Trophoblast cell (in vitro differentiated cells and primary cell): ENCODE measurements around the gene KRT78.

Experiments used
- DNase-seq, 2 donors: peaks; one replicate each; pipeline ENCODE4 v3.0.0-alpha.2; 2016
- H2AFZ ChIP-seq: 2 replicates; pipeline ENCODE4 v1.6.1; 2013; ENCODE audit warnings: low read length, moderate library complexity, mild to moderate bottlenecking; ENCODE audit not compliant: insufficient read depth, poor library complexity
- H2AK5ac ChIP-seq: 2 replicates; pipeline ENCODE4 v1.6.1; 2013; ENCODE audit warnings: mild to moderate bottlenecking, low read length
- H2BK120ac ChIP-seq: 2 replicates; pipeline ENCODE4 v1.6.1; 2013; ENCODE audit warnings: low read length, mild to moderate bottlenecking, moderate library complexity; ENCODE audit not compliant: insufficient read depth, poor library complexity
- H2BK12ac ChIP-seq: 2 replicates; pipeline ENCODE4 v1.6.1; 2013; ENCODE audit warnings: mild to moderate bottlenecking, low read length, moderate library complexity
- H2BK5ac ChIP-seq: 2 replicates; pipeline ENCODE4 v1.6.1; 2013; ENCODE audit warnings: low read length, low read depth, moderate library complexity, mild to moderate bottlenecking; ENCODE audit not compliant: poor library complexity
- H3K14ac ChIP-seq: 2 replicates; pipeline ENCODE4 v1.6.1; 2013; ENCODE audit warnings: mild to moderate bottlenecking, low read length
- H3K18ac ChIP-seq: 2 replicates; pipeline ENCODE4 v1.6.1; 2013; ENCODE audit warnings: mild to moderate bottlenecking, low read length
- H3K23ac ChIP-seq: 2 replicates; pipeline ENCODE4 v1.6.1; 2013; ENCODE audit warnings: low read length
- H3K27ac ChIP-seq: 2 replicates; pipeline ENCODE4 v1.5.1; 2013; ENCODE audit warnings: low read depth, mild to moderate bottlenecking, inconsistent platforms, low read length, moderate library complexity
- H3K27me3 ChIP-seq: 2 replicates; pipeline ENCODE4 v1.6.1; 2013; ENCODE audit warnings: inconsistent platforms, mild to moderate bottlenecking, low read length, moderate library complexity; ENCODE audit not compliant: insufficient read depth
- H3K36me3 ChIP-seq, 2 experiments: 1 replicate in 1 of 2; 2 replicates in 1 of 2; pipeline ENCODE4 v1.6.1; 2013; ENCODE audit warnings: low read length in 2 of 2, mild to moderate bottlenecking in 2 of 2, moderate library complexity in 1 of 2; ENCODE audit not compliant: insufficient read depth in 2 of 2, control insufficient read depth in 1 of 2
- H3K4ac ChIP-seq: 2 replicates; pipeline ENCODE4 v1.6.1; 2013; ENCODE audit warnings: low read depth, mild to moderate bottlenecking, low read length, moderate library complexity
- H3K4me1 ChIP-seq, 2 experiments: 1 replicate in 1 of 2; 2 replicates in 1 of 2; pipeline ENCODE4 v1.6.1; 2013; ENCODE audit warnings: low read length in 2 of 2, mild to moderate bottlenecking in 2 of 2, moderate library complexity in 1 of 2; ENCODE audit not compliant: insufficient read depth in 2 of 2, control insufficient read depth in 1 of 2
- H3K4me2 ChIP-seq: 2 replicates; pipeline ENCODE4 v1.6.1; 2013; ENCODE audit warnings: inconsistent platforms, mild to moderate bottlenecking, low read length, moderate library complexity
- H3K4me3 ChIP-seq: 2 replicates; pipeline ENCODE4 v1.5.1; 2013; ENCODE audit warnings: mild to moderate bottlenecking, low read depth, low read length, inconsistent platforms
- H3K79me1 ChIP-seq: one replicate; pipeline ENCODE4 v1.6.1; 2013; ENCODE audit warnings: low read length
- H3K79me2 ChIP-seq: 2 replicates; pipeline ENCODE4 v1.6.1; 2013; ENCODE audit warnings: low read length, mild to moderate bottlenecking; ENCODE audit not compliant: control insufficient read depth, insufficient read depth, poor library complexity
- H3K9ac ChIP-seq: 2 replicates; pipeline ENCODE4 v1.6.1; 2013; ENCODE audit warnings: mild to moderate bottlenecking, low read length
- H3K9me3 ChIP-seq: 2 replicates; pipeline ENCODE4 v1.6.1; 2013; ENCODE audit warnings: low read depth, mild to moderate bottlenecking, control low read depth, inconsistent platforms, low read length; ENCODE audit not compliant: insufficient read depth
- H4K12ac ChIP-seq: 2 replicates; pipeline ENCODE4 v1.6.1; 2013; ENCODE audit warnings: low read depth, mild to moderate bottlenecking, low read length, moderate library complexity
- H4K8ac ChIP-seq: 2 replicates; pipeline ENCODE4 v1.6.1; 2013; ENCODE audit warnings: low read depth, mild to moderate bottlenecking, low read length, moderate library complexity
- H4K91ac ChIP-seq: one replicate; pipeline ENCODE4 v1.6.1; 2013; ENCODE audit warnings: low read depth, mild to moderate bottlenecking, low read length, moderate library complexity
- WGBS: extraction: QIAGEN DNeasy Blood & Tissue Kit; methylation state at CpG from one replicate; pipeline ENCODE4 v1.1.7; 2013; ENCODE audit warnings: missing lambda C conversion rate; ENCODE audit not compliant: insufficient read length, insufficient coverage; ENCODE audit errors: extremely low coverage; 5-methylcytosine and 5-hydroxymethylcytosine counted together

The KRT78 gene

DNA sequence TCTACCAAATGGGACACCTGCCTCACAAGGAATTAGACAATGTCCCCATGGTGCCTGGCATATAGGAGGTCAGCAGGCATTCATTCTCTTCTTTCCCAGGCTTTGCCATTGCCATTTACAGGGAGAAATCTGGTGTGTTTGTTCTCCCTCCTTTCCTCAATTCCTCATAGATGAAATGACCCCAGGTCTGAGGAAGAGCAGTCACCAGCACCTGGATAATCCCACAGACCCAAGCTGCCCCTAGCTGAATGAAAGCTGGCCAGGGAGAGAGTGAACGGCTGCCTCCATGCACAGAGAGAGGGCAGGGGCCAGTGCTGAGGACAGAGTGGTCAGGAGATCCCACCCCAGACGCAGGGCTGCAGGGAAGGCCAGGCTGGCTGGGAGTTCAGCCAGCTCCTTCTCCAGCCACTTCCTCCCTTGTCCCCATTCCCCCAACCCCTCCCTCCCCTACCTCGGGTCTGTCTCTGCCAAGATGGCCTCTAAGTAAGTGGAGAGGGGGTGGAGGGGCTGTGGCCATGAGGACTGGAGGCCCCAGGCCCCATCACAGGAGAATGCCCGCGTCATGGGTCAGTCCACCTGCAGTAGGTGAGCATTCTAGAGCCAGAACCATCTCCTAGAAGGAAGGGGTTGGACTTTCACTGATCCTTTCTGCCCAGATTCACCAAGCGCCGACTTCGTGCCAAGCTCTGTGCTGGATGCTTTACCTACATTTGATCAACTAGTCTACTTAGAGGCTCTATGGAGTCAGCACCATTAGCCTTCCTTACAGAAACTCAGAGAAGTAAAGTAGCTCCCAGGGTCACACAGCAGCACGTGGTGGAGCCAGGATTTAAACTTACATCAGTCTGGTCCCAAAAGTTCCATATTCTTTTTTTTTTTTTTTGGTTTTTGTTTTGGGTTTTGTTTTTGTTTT lies 32.9 kb downstream of the KRT78 start:
- Histone ChIP-seq H3K79me1 (no peaks in the 10 kb centered on the region), H3K4ac (no peak overlapping the region), H2BK5ac (no peak overlapping the region), H4K12ac (no peak overlapping the region), H2AK5ac (no peak overlapping the region), H3K23ac (no peak overlapping the region), H2AFZ (no peak overlapping the region), H2BK12ac (no peak overlapping the region), H3K9ac (no peak overlapping the region), H3K27ac (no peak overlapping the region), H2BK120ac (no peak overlapping the region), H3K4me3 (no peak overlapping the region), H3K36me3 (no peaks in the 10 kb centered on the region), H3K9me3 (peaks cover 2% of the 10 kb centered on the region), H3K4me1 (no peaks in the 10 kb centered on the region), H3K27me3 (no peaks in the 10 kb centered on the region), H3K4me2 (no peak overlapping the region), H4K91ac (no peak overlapping the region), H3K18ac (no peak overlapping the region), H4K8ac (no peak overlapping the region), H3K14ac (no peak overlapping the region), H3K79me2 (no peaks in the 10 kb centered on the region)
- no peak for DNase-seq
- no CpG with 5 or more reads among the region's 9 CpGs for WGBS

GRCh38 chr12:52815161-52815560 lies 33.6 kb downstream of the KRT78 start:
- no CpG with 5 or more reads among the region's 4 CpGs for WGBS
- no peak overlapping the region for H3K4me3 ChIP-seq
- no peak overlapping the region for H3K18ac ChIP-seq

GRCh38 chr12:52814710-52815155 lies 34.1 kb downstream of the KRT78 start:
- H3K4me1 ChIP-seq = no peaks in the 10 kb centered on the region
- no peak overlapping the region for H3K18ac ChIP-seq
- no peak overlapping the region for H2BK120ac ChIP-seq
- H3K9me3 ChIP-seq = peaks cover 2% of the 10 kb centered on the region
- no peak overlapping the region for H2AK5ac ChIP-seq
- no peak overlapping the region for H3K27ac ChIP-seq
- no peak overlapping the region for H2AFZ ChIP-seq
- H3K23ac ChIP-seq = no peak overlapping the region
- no peaks in the 10 kb centered on the region for H3K79me2 ChIP-seq
- H4K12ac ChIP-seq = no peak overlapping the region
- no peak overlapping the region for H4K8ac ChIP-seq
- no peak overlapping the region for H2BK12ac ChIP-seq
- no CpG with 5 or more reads among the region's 4 CpGs for WGBS
- H3K4ac ChIP-seq = no peak overlapping the region
- no peak for DNase-seq
- no peak overlapping the region for H3K4me3 ChIP-seq
- H3K36me3 ChIP-seq = no peaks in the 10 kb centered on the region
- H3K79me1 ChIP-seq = no peaks in the 10 kb centered on the region
- H3K4me2 ChIP-seq = no peak overlapping the region
- H3K9ac ChIP-seq = no peak overlapping the region
- H4K91ac ChIP-seq = no peak overlapping the region
- no peak overlapping the region for H3K14ac ChIP-seq
- H2BK5ac ChIP-seq = no peak overlapping the region
- no peaks in the 10 kb centered on the region for H3K27me3 ChIP-seq

More at GRCh38 chr12:52815161-52815560, 33.6 kb downstream of the KRT78 start:
- no peaks in the 10 kb centered on the region for H3K4me1 ChIP-seq
- H2BK120ac ChIP-seq = no peak overlapping the region
- no peak overlapping the region for H3K14ac ChIP-seq
- H3K4me2 ChIP-seq = no peak overlapping the region
- H3K4ac ChIP-seq = no peak overlapping the region
- H4K8ac ChIP-seq = no peak overlapping the region
- H3K36me3 ChIP-seq = no peaks in the 10 kb centered on the region
- H2AFZ ChIP-seq = no peak overlapping the region
- no peak overlapping the region for H2BK5ac ChIP-seq
- no peak for DNase-seq
- no peaks in the 10 kb centered on the region for H3K79me2 ChIP-seq
- peaks cover 2% of the 10 kb centered on the region for H3K9me3 ChIP-seq
- no peak overlapping the region for H4K91ac ChIP-seq
- no peak overlapping the region for H2AK5ac ChIP-seq
- no peaks in the 10 kb centered on the region for H3K79me1 ChIP-seq
- no peak overlapping the region for H3K9ac ChIP-seq
- no peak overlapping the region for H2BK12ac ChIP-seq
- no peaks in the 10 kb centered on the region for H3K27me3 ChIP-seq
- H4K12ac ChIP-seq = no peak overlapping the region
- H3K27ac ChIP-seq = no peak overlapping the region
- no peak overlapping the region for H3K23ac ChIP-seq

DNA sequence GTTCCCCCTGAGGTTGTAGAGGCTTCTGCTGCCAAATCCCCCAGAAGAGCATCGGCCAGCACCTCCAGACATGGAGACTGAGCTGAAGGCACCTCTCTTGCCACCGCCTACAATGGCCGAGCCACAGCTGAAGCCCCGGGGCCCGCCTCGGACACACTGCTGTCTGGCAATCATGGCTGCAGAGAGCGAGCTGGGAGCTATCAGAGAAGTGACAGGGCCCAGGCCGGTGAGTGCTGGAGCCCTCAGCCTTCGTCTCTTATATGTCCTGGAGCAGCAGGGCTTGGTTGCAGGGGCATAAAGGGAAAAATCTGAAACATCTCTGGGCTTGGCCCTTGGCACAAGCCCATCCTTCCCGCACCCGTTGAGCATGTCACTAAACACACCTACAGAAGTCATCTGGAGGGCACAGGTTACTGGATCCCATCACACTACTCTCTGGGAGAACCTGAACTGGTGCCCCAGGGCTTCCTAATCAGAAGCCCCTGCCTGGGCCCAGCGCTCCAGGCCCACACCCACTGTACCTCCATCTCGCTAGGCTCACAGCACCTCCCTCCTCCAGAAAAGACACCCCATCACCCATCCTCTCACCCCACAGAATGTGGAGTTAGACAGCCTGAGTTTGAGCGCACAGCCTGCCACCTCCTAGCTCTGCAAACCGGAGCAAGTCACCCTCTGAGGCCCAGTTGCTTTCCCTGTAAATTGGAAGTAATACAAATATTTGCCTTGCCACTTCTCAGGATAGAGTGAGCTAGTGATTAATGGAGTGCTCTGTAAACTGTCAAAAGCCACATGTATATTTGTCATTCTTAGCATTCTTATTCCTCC lies 34.7 kb downstream of the KRT78 start, which contains the start of gene KRT4:
Gene KRT4 (minus strand): TSS at position 232 of the 825 bp plus-strand sequence. CDS start 58 bp downstream, at position 174.
- Histone ChIP-seq H2BK120ac (no peak within 1 kb of the TSS), H2AFZ (no peak within 1 kb of the TSS), H3K23ac (no peak within 1 kb of the TSS), H3K4ac (no peak within 1 kb of the TSS), H3K27ac (no peak within 1 kb of the TSS), H3K79me1 (no peaks in the 10 kb centered on the region), H3K36me3 (no peaks in the 10 kb centered on the region), H3K9ac (no peak within 1 kb of the TSS), H3K9me3 (peaks cover 2% of the 10 kb centered on the region), H4K8ac (no peak within 1 kb of the TSS), H2BK12ac (no peak within 1 kb of the TSS), H3K4me2 (no peak within 1 kb of the TSS), H2BK5ac (no peak within 1 kb of the TSS), H3K4me1 (no peaks in the 10 kb centered on the region), H3K14ac (no peak within 1 kb of the TSS), H3K18ac (no peak within 1 kb of the TSS), H3K4me3 (no peak within 1 kb of the TSS), H4K91ac (no peak within 1 kb of the TSS), H2AK5ac (no peak within 1 kb of the TSS), H3K79me2 (no peaks in the 10 kb centered on the region), H3K27me3 (no peaks in the 10 kb centered on the region), H4K12ac (no peak within 1 kb of the TSS)
- no CpG with 5 or more reads among the region's 15 CpGs for WGBS
- DNase-seq = no peak
